DOHH2 (cell line): ENCODE data around the gene SH3RF3.

Source experiments
- H3F3A ChIP-seq: fragments of 200-600 bp; sonication (generic), shearing (Covaris generic); 2 replicates; pipeline ENCODE4 v1.6.0; 2016; ENCODE audit warnings: antibody characterized with exemption, mild to moderate bottlenecking; ENCODE audit not compliant: control insufficient read depth, insufficient read depth
- H3K27ac ChIP-seq: fragments of 200-600 bp; sonication (generic); 2 replicates; pipeline ENCODE4 v1.5.1; 2014; ENCODE audit warnings: low read depth, mild to moderate bottlenecking, low read length, moderate library complexity
- H3K27me3 ChIP-seq: fragments of 200-600 bp; sonication (generic); 2 replicates; pipeline ENCODE4 v1.6.1; 2014; ENCODE audit warnings: mild to moderate bottlenecking, low read length, mixed read lengths; ENCODE audit not compliant: control insufficient read depth
- H3K36me3 ChIP-seq: fragments of 200-600 bp; sonication (generic); 2 replicates; pipeline ENCODE4 v1.6.1; 2014; ENCODE audit warnings: mild to moderate bottlenecking, low read length, moderate library complexity, mixed read lengths; ENCODE audit not compliant: control insufficient read depth
- H3K4me1 ChIP-seq: fragments of 200-600 bp; sonication (generic); 2 replicates; pipeline ENCODE4 v1.6.1; 2014; ENCODE audit warnings: mild to moderate bottlenecking, low read length, mixed read lengths; ENCODE audit not compliant: control insufficient read depth
- H3K4me2 ChIP-seq: fragments of 200-600 bp; sonication (generic); 2 replicates; pipeline ENCODE4 v1.6.0; 2014; ENCODE audit warnings: mild to moderate bottlenecking, low read length, moderate library complexity
- H3K4me3 ChIP-seq: fragments of 200-600 bp; sonication (generic); 2 replicates; pipeline ENCODE4 v1.5.1; 2014; ENCODE audit warnings: mild to moderate bottlenecking, low read length, mixed read lengths
- H3K79me2 ChIP-seq: fragments of 200-600 bp; sonication (generic); 2 replicates; pipeline ENCODE4 v1.6.1; 2014; ENCODE audit warnings: mild to moderate bottlenecking, low read length, mixed read lengths; ENCODE audit not compliant: control insufficient read depth
- H3K9me2 ChIP-seq: fragments of 200-600 bp; sonication (generic); replicated peaks from 2 replicates; pipeline ENCODE4 v1.6.1; 2014; ENCODE audit warnings: mild to moderate bottlenecking, low read length, mixed read lengths; ENCODE audit not compliant: control insufficient read depth
- H3K9me3 ChIP-seq: fragments of 200-600 bp; sonication (generic); 2 replicates; pipeline ENCODE4 v1.6.1; 2014; ENCODE audit warnings: antibody characterized with exemption, low read length, mixed read lengths; ENCODE audit not compliant: control insufficient read depth, insufficient read depth
- H4K20me1 ChIP-seq: fragments of 200-600 bp; sonication (generic); 2 replicates; pipeline ENCODE4 v1.6.0; 2014; ENCODE audit warnings: low read depth, mild to moderate bottlenecking, antibody characterized with exemption, low read length, moderate library complexity; ENCODE audit not compliant: control insufficient read depth, insufficient read depth
- EZH2phosphoT487 ChIP-seq: fragments of 200-600 bp; sonication (generic); IDR thresholded peaks from 2 replicates; pipeline ENCODE4 v1.6.1; 2017; ENCODE audit warnings: borderline replicate concordance, mild to moderate bottlenecking, antibody characterized with exemption, low read length, moderate library complexity, mixed read lengths
- TF ChIP-seq, protein P1 (sequence below): fragments of 200-600 bp; sonication (generic); IDR thresholded peaks from one replicate; pipeline ENCODE4 v1.5.1; 2014; ENCODE audit warnings: antibody characterized with exemption, mild to moderate bottlenecking, low read depth, low read length; ENCODE audit not compliant: poor library complexity, severe bottlenecking

Gene SH3RF3

DNA sequence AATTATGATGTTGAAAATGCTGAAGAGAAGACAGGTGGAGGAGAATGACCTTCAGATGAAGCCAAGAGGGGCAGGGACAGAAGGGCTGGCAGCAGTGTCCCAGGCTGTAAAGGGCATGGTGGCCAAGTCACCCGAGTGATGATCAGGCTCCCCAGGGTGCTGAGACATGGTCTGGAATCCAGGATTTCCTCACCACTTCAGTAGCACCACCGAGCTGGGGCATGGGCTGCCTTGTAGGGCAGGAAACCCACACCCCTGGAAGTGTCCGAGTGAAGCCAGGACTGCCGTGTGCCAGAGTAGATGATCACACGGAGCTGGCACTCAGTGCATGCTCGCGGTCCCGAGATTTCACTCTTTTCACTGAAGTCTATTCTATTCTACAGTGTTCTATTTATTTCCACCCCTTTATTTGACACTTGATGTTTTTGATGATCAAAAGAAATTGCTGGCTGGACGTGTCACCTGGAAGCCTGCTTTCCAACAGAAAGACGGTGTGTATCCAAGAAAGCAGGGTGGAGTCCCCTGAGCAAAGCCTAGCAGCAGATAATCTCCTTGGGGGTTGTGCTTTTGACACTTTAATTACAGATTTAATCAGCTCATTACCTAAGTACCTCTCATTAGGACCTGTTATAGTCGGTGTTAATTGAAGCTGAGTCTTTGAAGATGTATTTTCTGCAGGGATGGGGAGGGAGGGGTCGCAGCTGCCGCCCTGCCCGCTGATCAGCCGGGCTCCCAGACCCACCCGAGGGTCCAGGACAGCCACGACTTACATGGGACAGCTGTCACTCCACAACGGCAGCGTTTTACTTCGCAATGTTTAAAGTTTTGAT is 392.4 kb downstream of the SH3RF3 start:
- no peaks in the 10 kb centered on the region for H3K36me3 ChIP-seq
- no peaks in the 10 kb centered on the region for H4K20me1 ChIP-seq
- H3K4me1 ChIP-seq = no peaks in the 10 kb centered on the region
- no peaks in the 10 kb centered on the region for H3K27me3 ChIP-seq
- no peaks in the 10 kb centered on the region for H3K9me3 ChIP-seq
- no peak overlapping the region for H3K27ac ChIP-seq
- no peaks in the 10 kb centered on the region for H3K79me2 ChIP-seq
- no peak overlapping the region for H3K4me3 ChIP-seq
- no peaks in the 10 kb centered on the region for H3F3A ChIP-seq
- TF ChIP-seq, protein P1, sequence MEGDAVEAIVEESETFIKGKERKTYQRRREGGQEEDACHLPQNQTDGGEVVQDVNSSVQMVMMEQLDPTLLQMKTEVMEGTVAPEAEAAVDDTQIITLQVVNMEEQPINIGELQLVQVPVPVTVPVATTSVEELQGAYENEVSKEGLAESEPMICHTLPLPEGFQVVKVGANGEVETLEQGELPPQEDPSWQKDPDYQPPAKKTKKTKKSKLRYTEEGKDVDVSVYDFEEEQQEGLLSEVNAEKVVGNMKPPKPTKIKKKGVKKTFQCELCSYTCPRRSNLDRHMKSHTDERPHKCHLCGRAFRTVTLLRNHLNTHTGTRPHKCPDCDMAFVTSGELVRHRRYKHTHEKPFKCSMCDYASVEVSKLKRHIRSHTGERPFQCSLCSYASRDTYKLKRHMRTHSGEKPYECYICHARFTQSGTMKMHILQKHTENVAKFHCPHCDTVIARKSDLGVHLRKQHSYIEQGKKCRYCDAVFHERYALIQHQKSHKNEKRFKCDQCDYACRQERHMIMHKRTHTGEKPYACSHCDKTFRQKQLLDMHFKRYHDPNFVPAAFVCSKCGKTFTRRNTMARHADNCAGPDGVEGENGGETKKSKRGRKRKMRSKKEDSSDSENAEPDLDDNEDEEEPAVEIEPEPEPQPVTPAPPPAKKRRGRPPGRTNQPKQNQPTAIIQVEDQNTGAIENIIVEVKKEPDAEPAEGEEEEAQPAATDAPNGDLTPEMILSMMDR = no peak
- TF ChIP-seq EZH2phosphoT487 = no peak
- H3K4me2 ChIP-seq = no peak overlapping the region
- H3K9me2 ChIP-seq = no peaks in the 10 kb centered on the region

DNA sequence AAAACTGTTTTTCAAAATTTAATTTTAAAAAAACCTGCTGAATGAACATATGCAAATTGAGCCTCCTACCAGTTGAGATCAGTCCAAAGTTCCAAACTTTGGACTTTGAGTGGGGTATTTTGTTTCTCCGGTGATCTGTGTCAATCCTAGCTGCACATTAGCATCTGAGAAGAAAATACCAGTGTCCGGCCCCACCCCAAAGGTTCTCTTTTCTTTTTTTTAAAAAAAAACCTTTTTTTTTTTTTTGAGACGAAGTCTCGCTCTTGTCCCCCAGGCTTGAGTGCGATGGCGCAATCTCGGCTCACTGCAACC is 393.0 kb downstream of the SH3RF3 start:
- Histone ChIP-seq H3K4me2 (no peak overlapping the region), H3K36me3 (no peaks in the 10 kb centered on the region), H3K4me1 (no peaks in the 10 kb centered on the region), H3K9me3 (no peaks in the 10 kb centered on the region), H3K27me3 (no peaks in the 10 kb centered on the region), H3K27ac (no peak overlapping the region), H3F3A (no peaks in the 10 kb centered on the region), H3K4me3 (no peak overlapping the region), H3K9me2 (no peaks in the 10 kb centered on the region), H3K79me2 (no peaks in the 10 kb centered on the region), H4K20me1 (no peaks in the 10 kb centered on the region)
- TF ChIP-seq EZH2phosphoT487 = no peak
- TF ChIP-seq, protein P1 = no peak

DNA sequence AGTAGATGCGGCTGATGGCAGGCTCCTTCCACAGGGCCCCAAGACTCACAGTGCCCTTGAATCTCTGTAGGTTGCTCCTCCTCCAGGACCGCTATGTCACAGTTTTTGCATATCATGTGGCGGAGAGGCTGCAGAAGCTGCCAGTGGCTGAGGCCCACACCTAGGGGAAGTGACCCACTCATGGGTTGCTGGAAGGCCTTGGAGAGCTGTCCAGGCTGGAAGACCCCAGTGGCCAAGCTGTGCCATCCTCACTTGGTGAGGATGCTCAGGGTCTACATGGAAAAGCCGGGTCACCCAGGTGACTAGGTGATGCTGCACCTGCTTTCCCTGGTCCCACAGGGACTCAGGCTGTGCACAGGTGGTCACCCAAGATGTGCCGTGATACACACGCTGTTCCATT is 394.1 kb downstream of the SH3RF3 start:
- Histone ChIP-seq H4K20me1 (no peaks in the 10 kb centered on the region), H3K4me2 (no peak overlapping the region), H3K27ac (no peak overlapping the region)

More for the DNA sequence above, 394.1 kb downstream of the SH3RF3 start:
- no peaks in the 10 kb centered on the region for H3K9me2 ChIP-seq
- H3K4me3 ChIP-seq = no peak overlapping the region
- H3K27me3 ChIP-seq = no peaks in the 10 kb centered on the region
- H3K79me2 ChIP-seq = no peaks in the 10 kb centered on the region
- no peaks in the 10 kb centered on the region for H3F3A ChIP-seq
- no peaks in the 10 kb centered on the region for H3K4me1 ChIP-seq
- no peak for TF ChIP-seq EZH2phosphoT487
- TF ChIP-seq, protein P1 = no peak
- no peaks in the 10 kb centered on the region for H3K36me3 ChIP-seq
- no peaks in the 10 kb centered on the region for H3K9me3 ChIP-seq
